Measurements from ENCODE around the gene KCNK13. TPM values are rescaled to one million over a fixed set of nuclear protein-coding genes. Genes with fewer than 3 reads are reported as not detected.

The KCNK13 gene
- total and polyA plus RNA-seq, 2 of the 13 experiments (the other 11 are each of a cell fraction or from before 2014, with no cell fraction given), result 0.08 to 0.29 TPM

- Histone ChIP-seq H3K9me3 (ENCODE audit: low read length) (no peaks in the 10 kb centered on the region), H3K79me2 (ENCODE audit: insufficient read depth, low read length) (no peaks in the 10 kb centered on the region), H3K9ac (ENCODE audit: insufficient read depth, low read depth, low read length) (no peak overlapping the region), H4K20me1 (ENCODE audit: insufficient read depth, low read length) (no peaks in the 10 kb centered on the region), H3K4me3 (replicated peaks in 1 of 3; ENCODE audit: insufficient read depth in 1 of 3, low read depth in 2 of 3, low read length in 3 of 3) (peak overlapping the region; percentile 51 to 72 (median 60)), H3K27ac (ENCODE audit: extremely low read length, insufficient read depth, low read length) (no peak overlapping the region), H2AFZ (ENCODE audit: low read length) (no peak overlapping the region), H3K27me3 (ENCODE audit: control insufficient read depth in 1 of 2, insufficient read depth in 2 of 2, low read length in 2 of 2) (peaks cover 3 to 37% of the 10 kb centered on the region in 2 experiments), H3K4me2 (ENCODE audit: low read depth, low read length) (peak overlapping the region; percentile 74), H3K4me1 (ENCODE audit: insufficient read depth, low read length) (peaks cover 24% of the 10 kb centered on the region), H3K36me3 (replicated peaks in 1 of 2; ENCODE audit: control insufficient read depth in 1 of 2, insufficient read depth in 2 of 2, low read length in 2 of 2) (no peaks in the 10 kb centered on the region)
- in situ Hi-C loops (cut with HindIII; ENCODE audit: extremely low pct_ligation_motif_present, low pct_unique_long_range_greater_than_20kb), result loop anchor here (5.0 kb wide), 1 partner anchor 89 kb away; no protein-coding TSS in a partner anchor
- POLR2A ChIA-PET, result no interaction called here
- intact Hi-C loops (cut with micrococcal nuclease; ENCODE audit: unreplicated experiment), result loop anchor here (1.0 kb wide), 2 partner anchors 88 to 99 kb away; no protein-coding TSS in a partner anchor
- DNase-seq (ENCODE audit: low spot score) (no peak), FAIRE-seq (no peak), ATAC-seq (peak; percentile 58)
- 6% methylated on average over 7 of the region's 60 CpGs for WGBS (ENCODE audit: low lambda C conversion rate)
- CTCF ChIA-PET (ENCODE audit: low intra/inter-chr PET ratio, low total read pairs), result interaction anchor here (2.1 kb wide), 1 partner anchor 88 kb away, joined by 10 read pairs; no protein-coding TSS in a partner anchor
- no TSS peak for BruUV-seq (replicated peaks)
- TF ChIP-seq ZNF800 (CRISPR knock-in tag; IDR thresholded peaks at IDR 0.05) (peak; percentile 96), SIN3B (IDR thresholded peaks at IDR 0.05; ENCODE audit: low read length) (no peak), AKNA (CRISPR knock-in tag; IDR thresholded peaks at IDR 0.05; ENCODE audit: borderline replicate concordance) (no peak), ZGPAT (CRISPR knock-in tag; IDR thresholded peaks at IDR 0.05) (peak; percentile 9; the same call in 1 of the 2 replicates), ZFP82 (CRISPR knock-in tag; IDR thresholded peaks at IDR 0.05; ENCODE audit: borderline replicate concordance) (no peak), TEAD2 (CRISPR knock-in tag; IDR thresholded peaks at IDR 0.05) (no peak), ARID4A (CRISPR knock-in tag; IDR thresholded peaks at IDR 0.05; ENCODE audit: borderline replicate concordance) (peak; percentile 29; the same call in 1 of the 2 replicates)
These were observed 669 bp upstream of the KCNK13 start for GRCh38 chr14:90060965-90061684.

All from HepG2 (cell line).